ENCODE measurements around the gene PRDM5.

DNA sequence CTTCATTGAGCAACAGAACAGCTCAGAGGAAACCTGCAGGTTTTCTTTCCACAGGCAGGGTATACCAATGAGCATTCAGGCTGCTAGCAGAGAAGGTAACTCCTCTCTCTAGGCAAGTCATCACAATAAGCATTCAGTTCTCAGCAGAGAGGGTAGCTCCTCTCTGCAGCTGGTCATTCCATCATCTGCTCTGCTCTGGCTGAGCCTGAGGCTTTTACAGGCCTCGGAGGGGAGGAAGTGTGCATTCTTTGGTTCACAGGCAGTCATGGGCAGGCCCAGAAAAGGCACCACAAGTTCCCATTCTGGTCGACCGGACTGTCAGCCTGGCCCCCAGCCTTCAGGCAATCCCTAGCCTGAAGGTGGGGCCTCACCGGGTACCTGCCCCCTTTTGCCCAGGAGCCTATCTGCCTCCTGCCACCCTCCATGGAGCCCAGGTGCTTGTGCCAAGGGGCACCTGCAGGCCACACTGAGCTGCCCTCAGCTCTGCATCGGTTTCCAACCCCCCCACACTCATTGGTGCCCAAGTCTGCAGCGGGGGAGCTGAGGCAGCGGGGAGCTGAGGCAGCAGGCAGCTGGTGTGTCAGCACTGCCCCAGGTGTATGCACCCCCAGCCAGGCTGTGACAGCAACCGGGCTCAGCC is 83.1 kb downstream of the PRDM5 start:
- TF ChIP-seq, protein P1, sequence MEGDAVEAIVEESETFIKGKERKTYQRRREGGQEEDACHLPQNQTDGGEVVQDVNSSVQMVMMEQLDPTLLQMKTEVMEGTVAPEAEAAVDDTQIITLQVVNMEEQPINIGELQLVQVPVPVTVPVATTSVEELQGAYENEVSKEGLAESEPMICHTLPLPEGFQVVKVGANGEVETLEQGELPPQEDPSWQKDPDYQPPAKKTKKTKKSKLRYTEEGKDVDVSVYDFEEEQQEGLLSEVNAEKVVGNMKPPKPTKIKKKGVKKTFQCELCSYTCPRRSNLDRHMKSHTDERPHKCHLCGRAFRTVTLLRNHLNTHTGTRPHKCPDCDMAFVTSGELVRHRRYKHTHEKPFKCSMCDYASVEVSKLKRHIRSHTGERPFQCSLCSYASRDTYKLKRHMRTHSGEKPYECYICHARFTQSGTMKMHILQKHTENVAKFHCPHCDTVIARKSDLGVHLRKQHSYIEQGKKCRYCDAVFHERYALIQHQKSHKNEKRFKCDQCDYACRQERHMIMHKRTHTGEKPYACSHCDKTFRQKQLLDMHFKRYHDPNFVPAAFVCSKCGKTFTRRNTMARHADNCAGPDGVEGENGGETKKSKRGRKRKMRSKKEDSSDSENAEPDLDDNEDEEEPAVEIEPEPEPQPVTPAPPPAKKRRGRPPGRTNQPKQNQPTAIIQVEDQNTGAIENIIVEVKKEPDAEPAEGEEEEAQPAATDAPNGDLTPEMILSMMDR (IDR thresholded peaks at IDR 0.05): no peak
- TF ChIP-seq POLR2A (IDR thresholded peaks at IDR 0.05): no peak

All from thyroid gland (tissue), 4 donors.